ENCODE results near the gene DFFB. TPM values are rescaled to one million over a fixed set of nuclear protein-coding genes. Genes with fewer than 3 reads are reported as not detected.

The DFFB gene
- total and polyA plus RNA-seq, 2 of the 4 experiments (the other 2 are of a cell fraction), result 6.5 to 7.3 TPM

DNA sequence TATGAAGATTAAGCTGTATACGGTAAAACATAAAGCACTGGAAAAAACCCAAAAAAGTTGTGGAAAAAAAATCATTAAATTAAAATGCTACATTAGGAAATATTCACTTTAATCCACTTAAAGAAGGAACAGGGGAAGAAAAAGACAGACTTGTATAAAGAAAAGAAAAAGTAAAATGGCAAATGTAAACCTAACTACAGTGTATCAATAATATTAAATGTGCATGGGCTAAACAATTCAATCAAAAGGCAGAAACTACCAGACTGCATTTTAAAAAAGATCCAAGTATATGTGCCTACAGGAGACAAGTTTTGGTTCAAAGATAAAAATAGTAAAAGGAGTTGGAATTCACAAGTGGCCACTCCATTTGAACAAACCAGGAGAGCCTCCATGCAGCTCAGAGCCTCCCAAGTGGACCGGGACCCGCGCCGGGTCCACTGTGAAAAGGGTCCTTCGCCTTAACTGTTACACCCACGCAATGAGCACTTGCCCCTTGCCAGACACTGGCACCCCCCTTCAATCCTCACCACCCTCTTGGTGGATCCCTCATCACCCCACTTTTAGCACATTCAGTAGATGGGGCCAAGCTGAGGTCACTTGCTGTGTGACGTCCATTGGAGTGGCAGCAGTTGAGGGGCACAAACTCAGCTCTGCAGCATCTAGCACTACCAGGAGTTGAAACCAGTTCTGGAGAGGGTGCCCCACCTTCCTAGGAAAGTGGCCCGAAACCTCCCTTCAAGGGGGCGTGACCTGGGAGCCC is 41.9 kb downstream of the DFFB start:
- intact Hi-C loops (cut with micrococcal nuclease) (no loop called here), dilution Hi-C loops (cut with HindIII; ENCODE audit: low sequenced_read_pairs, unreplicated experiment) (no loop called here), in situ Hi-C loops (cut with MboI; ENCODE audit: low sequenced_read_pairs) (no loop called here)
- Histone ChIP-seq H4K8ac (ENCODE audit: low read depth in 2 of 2, low read length in 2 of 2) (peak overlapping the region in 1 of 2 experiments; percentile 56; a peak in 1 of 4 replicates), H3K27me3 (ENCODE audit: control insufficient read depth, insufficient read depth, low read length) (no peaks in the 10 kb centered on the region), H2BK15ac (ENCODE audit: low read depth, low read length) (no peak overlapping the region), H3K56ac (ENCODE audit: extremely low read depth, insufficient read depth, low read length) (no peak overlapping the region), H3K14ac (replicated peaks; ENCODE audit: low read depth, low read length) (0 out of 2 replicates have a peak overlapping the region, but pooled peaks have one; percentile 57), H3K27ac (ENCODE audit: insufficient read depth, low read length) (peak overlapping the region; percentile 61), H2BK5ac (ENCODE audit: low read depth, low read length, poor library complexity, severe bottlenecking) (no peak overlapping the region), H3K18ac (ENCODE audit: low read depth, low read length) (no peak overlapping the region), H3K9me1 (ENCODE audit: insufficient read depth, low read length) (peaks cover 9% of the 10 kb centered on the region; the same call in 1 of the 2 replicates), H3K9ac (ENCODE audit: low read depth, low read length) (peak overlapping the region; percentile 62), H2AK5ac (ENCODE audit: low read depth, low read length) (peak overlapping the region; percentile 81; the same call in 1 of the 2 replicates), H3K4me1 (ENCODE audit: control insufficient read depth, insufficient read depth, low read length) (peaks cover 14% of the 10 kb centered on the region), H3K4me2 (ENCODE audit: low read depth, low read length) (peak overlapping the region; percentile 85), H3K36me3 (ENCODE audit: control insufficient read depth, insufficient read depth, low read length) (0 out of 2 replicates have a peak, but pooled peaks cover 4% of the 10 kb centered on the region), H2BK20ac (ENCODE audit: low read depth, low read length) (no peak overlapping the region), H2BK120ac (ENCODE audit: low read depth, low read length) (no peak overlapping the region), H3K9me3 (ENCODE audit: control insufficient read depth, insufficient read depth, low read length) (no peaks in the 10 kb centered on the region), H4K20me1 (ENCODE audit: insufficient read depth, low read length) (peaks cover 22% of the 10 kb centered on the region), H4K91ac (ENCODE audit: insufficient read depth, low read depth, low read length) (no peak overlapping the region), H2AFZ (replicated peaks; ENCODE audit: low read length, poor library complexity) (peak overlapping the region; percentile 100), H3K79me1 (ENCODE audit: low read depth in 1 of 2, low read length in 2 of 2) (peaks cover 5 to 30% of the 10 kb centered on the region in 2 experiments; a peak in 3 of 4 replicates), H4K5ac (ENCODE audit: low read depth, low read length) (no peak overlapping the region; the same call in 1 of the 2 replicates), H3K23ac (ENCODE audit: low read depth, low read length) (peak overlapping the region; percentile 4; the same call in 1 of the 2 replicates), H3K4ac (ENCODE audit: low read depth, low read length) (peak overlapping the region; percentile 50), H3K4me3 (ENCODE audit: insufficient read depth, low read depth, low read length) (peak overlapping the region; percentile 60), H2AK9ac (replicated peaks; ENCODE audit: low read depth, low read length, poor library complexity) (peak overlapping the region; percentile 95)
- no CpG with 5 or more reads among the region's 10 CpGs for WGBS, 2 experiments (ENCODE audit: extremely low coverage in 2 of 2, insufficient read length in 1 of 2)
- DNase-seq (no peak), ATAC-seq (ENCODE audit: low read depth) (no peak)
- BruUV-seq (replicated peaks), result no TSS peak
- TF ChIP-seq CHD1 (IDR thresholded peaks at IDR 0.05; ENCODE audit: low read depth, low read length) (no peak), MAZ (IDR thresholded peaks at IDR 0.05; ENCODE audit: borderline replicate concordance, low read depth, low read length) (no peak), FOS (IDR thresholded peaks at IDR 0.05; ENCODE audit: low read depth, low read length) (no peak), NFE2L2 (IDR thresholded peaks at IDR 0.05; ENCODE audit: low read depth, low read length) (no peak), RAD21 (IDR thresholded peaks at IDR 0.05; ENCODE audit: low read length) (no peak), RCOR1 (IDR thresholded peaks at IDR 0.05; ENCODE audit: insufficient replicate concordance, low read length) (no peak), CEBPB (IDR thresholded peaks at IDR 0.05; ENCODE audit: low read depth, low read length) (no peak), POLR2A (IDR thresholded peaks at IDR 0.05; ENCODE audit: low read depth, low read length) (no peak), SMC3 (IDR thresholded peaks at IDR 0.05; ENCODE audit: low read depth, low read length) (no peak), MAFK (IDR thresholded peaks at IDR 0.05; ENCODE audit: low read depth, low read length) (no peak)
- TF ChIP-seq, protein P1, sequence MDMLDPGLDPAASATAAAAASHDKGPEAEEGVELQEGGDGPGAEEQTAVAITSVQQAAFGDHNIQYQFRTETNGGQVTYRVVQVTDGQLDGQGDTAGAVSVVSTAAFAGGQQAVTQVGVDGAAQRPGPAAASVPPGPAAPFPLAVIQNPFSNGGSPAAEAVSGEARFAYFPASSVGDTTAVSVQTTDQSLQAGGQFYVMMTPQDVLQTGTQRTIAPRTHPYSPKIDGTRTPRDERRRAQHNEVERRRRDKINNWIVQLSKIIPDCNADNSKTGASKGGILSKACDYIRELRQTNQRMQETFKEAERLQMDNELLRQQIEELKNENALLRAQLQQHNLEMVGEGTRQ (IDR thresholded peaks at IDR 0.05; ENCODE audit: low read depth, low read length), result no peak
- TF ChIP-seq, protein P2, sequence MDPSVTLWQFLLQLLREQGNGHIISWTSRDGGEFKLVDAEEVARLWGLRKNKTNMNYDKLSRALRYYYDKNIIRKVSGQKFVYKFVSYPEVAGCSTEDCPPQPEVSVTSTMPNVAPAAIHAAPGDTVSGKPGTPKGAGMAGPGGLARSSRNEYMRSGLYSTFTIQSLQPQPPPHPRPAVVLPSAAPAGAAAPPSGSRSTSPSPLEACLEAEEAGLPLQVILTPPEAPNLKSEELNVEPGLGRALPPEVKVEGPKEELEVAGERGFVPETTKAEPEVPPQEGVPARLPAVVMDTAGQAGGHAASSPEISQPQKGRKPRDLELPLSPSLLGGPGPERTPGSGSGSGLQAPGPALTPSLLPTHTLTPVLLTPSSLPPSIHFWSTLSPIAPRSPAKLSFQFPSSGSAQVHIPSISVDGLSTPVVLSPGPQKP (IDR thresholded peaks at IDR 0.05; ENCODE audit: borderline replicate concordance, low read depth, low read length), result no peak
- ChIA-PET POLR2A (ENCODE audit: unreplicated experiment) (no interaction called here), CTCF (no interaction called here)
